Subcutaneous abdominal adipose tissue (tissue), 5 donors: Measurements from ENCODE around the gene FLOT2.

Experiments used
- H3K27ac ChIP-seq: one replicate; pipeline ENCODE4 v1.7.0; 2013; ENCODE audit warnings: low read depth, mild to moderate bottlenecking, inconsistent platforms, low read length, moderate library complexity
- H3K27me3 ChIP-seq, 5 donors: one replicate each; pipeline ENCODE4 v1.7.0; 2013; ENCODE audit warnings: low read length in 5 of 5, inconsistent platforms in 1 of 5; ENCODE audit not compliant: control insufficient read depth in 5 of 5, insufficient read depth in 4 of 5
- H3K36me3 ChIP-seq, 5 donors: one replicate each; pipeline ENCODE4 v1.7.0; 2013; ENCODE audit warnings: low read length in 5 of 5; ENCODE audit not compliant: control insufficient read depth in 5 of 5, insufficient read depth in 5 of 5
- H3K4me1 ChIP-seq, 5 donors: one replicate each; pipeline ENCODE4 v1.7.0; 2013; ENCODE audit warnings: low read length in 5 of 5, mild to moderate bottlenecking in 3 of 5, moderate library complexity in 1 of 5; ENCODE audit not compliant: control insufficient read depth in 5 of 5, insufficient read depth in 5 of 5
- H3K4me3 ChIP-seq, 5 donors: one replicate each; pipeline ENCODE4 v1.7.0; 2013; ENCODE audit warnings: low read length in 5 of 5, low read depth in 1 of 5
- H3K9ac ChIP-seq, 5 donors: one replicate each; pipeline ENCODE4 v1.7.0; 2013; ENCODE audit warnings: low read length in 5 of 5, mild to moderate bottlenecking in 4 of 5, moderate library complexity in 3 of 5
- H3K9me3 ChIP-seq, 5 donors: one replicate each; pipeline ENCODE4 v1.7.0; 2013; ENCODE audit warnings: low read length in 5 of 5; ENCODE audit not compliant: control insufficient read depth in 5 of 5
- donor health status: healthy.
- donor health status: healthy.
- donor health status: healthy.
- donor health status: healthy.
- donor health status: healthy.

The FLOT2 gene

GRCh38 chr17:28863953-28864352 is 33.6 kb downstream of the FLOT2 start:
- no peaks in the 10 kb centered on the region for H3K4me1 ChIP-seq
- no peaks in the 10 kb centered on the region for H3K27me3 ChIP-seq
- H3K36me3 ChIP-seq: peaks cover 0 to 24% (median 19%) of the 10 kb centered on the region in 5 donors
- H3K4me3 ChIP-seq: no peak overlapping the region
- H3K27ac ChIP-seq: no peak overlapping the region
- H3K9ac ChIP-seq: no peak overlapping the region
- H3K9me3 ChIP-seq: no peaks in the 10 kb centered on the region

GRCh38 chr17:28862561-28862960 is 35.0 kb downstream of the FLOT2 start:
- Histone ChIP-seq H3K36me3 (peaks cover 0 to 38% (median 33%) of the 10 kb centered on the region in 5 donors), H3K4me1 (no peaks in the 10 kb centered on the region), H3K4me3 (no peak overlapping the region), H3K27ac (no peak overlapping the region), H3K27me3 (no peaks in the 10 kb centered on the region), H3K9me3 (no peaks in the 10 kb centered on the region), H3K9ac (no peak overlapping the region)

GRCh38 chr17:28861393-28862203 is 35.9 kb downstream of the FLOT2 start:
- Histone ChIP-seq H3K9me3 (no peaks in the 10 kb centered on the region), H3K9ac (no peak overlapping the region), H3K27ac (no peak overlapping the region), H3K4me3 (no peak overlapping the region), H3K27me3 (no peaks in the 10 kb centered on the region), H3K4me1 (no peaks in the 10 kb centered on the region), H3K36me3 (peaks cover 0 to 41% (median 34%) of the 10 kb centered on the region in 5 donors)

GRCh38 chr17:28860363-28860808 is 37.1 kb downstream of the FLOT2 start:
- Histone ChIP-seq H3K9ac (no peak overlapping the region), H3K27ac (no peak overlapping the region), H3K36me3 (peaks cover 0 to 47% (median 37%) of the 10 kb centered on the region in 5 donors)

GRCh38 chr17:28858801-28859355 is 38.7 kb downstream of the FLOT2 start:
- peaks cover 2 to 17% (median 14%) of the 10 kb centered on the region in 5 donors for H3K4me1 ChIP-seq
- H3K9me3 ChIP-seq: no peaks in the 10 kb centered on the region
- no peak overlapping the region for H3K9ac ChIP-seq
- peaks cover 0 to 47% (median 37%) of the 10 kb centered on the region in 5 donors for H3K36me3 ChIP-seq
- H3K27ac ChIP-seq: no peak overlapping the region
- H3K27me3 ChIP-seq: no peaks in the 10 kb centered on the region
- H3K4me3 ChIP-seq: no peak overlapping the region

More at GRCh38 chr17:28860363-28860808, 37.1 kb downstream of the FLOT2 start:
- Histone ChIP-seq H3K4me3 (no peak overlapping the region), H3K27me3 (no peaks in the 10 kb centered on the region), H3K4me1 (peaks cover 0 to 5% (median 3%) of the 10 kb centered on the region in 5 donors), H3K9me3 (no peaks in the 10 kb centered on the region)

- Histone ChIP-seq H3K4me3 (no peak overlapping the region), H3K27me3 (no peaks in the 10 kb centered on the region), H3K9me3 (no peaks in the 10 kb centered on the region), H3K4me1 (peaks cover 2 to 17% (median 14%) of the 10 kb centered on the region in 5 donors), H3K36me3 (peaks cover 0 to 47% (median 37%) of the 10 kb centered on the region in 5 donors), H3K9ac (no peak overlapping the region), H3K27ac (no peak overlapping the region)
These were observed 39.4 kb downstream of the FLOT2 start for GRCh38 chr17:28857905-28858800.

GRCh38 chr17:28856028-28856574 is 41.4 kb downstream of the FLOT2 start:
- H3K4me3 ChIP-seq: no peak overlapping the region
- no peaks in the 10 kb centered on the region for H3K27me3 ChIP-seq
- no peak overlapping the region for H3K9ac ChIP-seq
- peaks cover 0 to 40% (median 30%) of the 10 kb centered on the region in 5 donors for H3K36me3 ChIP-seq
- H3K9me3 ChIP-seq: no peaks in the 10 kb centered on the region
- H3K27ac ChIP-seq: no peak overlapping the region
- peaks cover 2 to 17% (median 14%) of the 10 kb centered on the region in 5 donors for H3K4me1 ChIP-seq

GRCh38 chr17:28855336-28855679 is 42.2 kb downstream of the FLOT2 start:
- H3K27ac ChIP-seq: peak overlapping the region; percentile 60
- H3K4me3 ChIP-seq: peak overlapping the region; percentile 81 to 98 (median 95)
- H3K9me3 ChIP-seq: no peaks in the 10 kb centered on the region
- H3K27me3 ChIP-seq: no peaks in the 10 kb centered on the region
- H3K9ac ChIP-seq: peak overlapping the region; percentile 89 to 99 (median 94)
- H3K36me3 ChIP-seq: peaks cover 0 to 34% (median 25%) of the 10 kb centered on the region in 5 donors
- H3K4me1 ChIP-seq: peaks cover 2 to 17% (median 14%) of the 10 kb centered on the region in 5 donors

GRCh38 chr17:28854457-28855335 is 42.8 kb downstream of the FLOT2 start, which contains the start of gene ERAL1:
Gene ERAL1 (plus strand): TSS chr17:28855016. CDS start chr17:28855035, 19 bp downstream.
- Histone ChIP-seq H3K4me3 (peak within 1 kb of the TSS; percentile 81 to 98 (median 95)), H3K9me3 (no peaks in the 10 kb centered on the region), H3K27ac (peak within 1 kb of the TSS; percentile 60), H3K9ac (peak within 1 kb of the TSS; percentile 89 to 99 (median 94)), H3K4me1 (peaks cover 2 to 17% (median 14%) of the 10 kb centered on the region in 5 donors), H3K36me3 (peaks cover 0 to 29% (median 22%) of the 10 kb centered on the region in 5 donors), H3K27me3 (no peaks in the 10 kb centered on the region)
